Measurements from ENCODE around the gene SHC3. TPM values are rescaled to one million over a fixed set of nuclear protein-coding genes. Genes with fewer than 3 reads are reported as not detected.

Gene SHC3
- total and polyA plus RNA-seq, 2 donors (not counting 3 experiments of a cell fraction or from before 2014, with no cell fraction given) = 1.0 to 2.0 TPM

DNA sequence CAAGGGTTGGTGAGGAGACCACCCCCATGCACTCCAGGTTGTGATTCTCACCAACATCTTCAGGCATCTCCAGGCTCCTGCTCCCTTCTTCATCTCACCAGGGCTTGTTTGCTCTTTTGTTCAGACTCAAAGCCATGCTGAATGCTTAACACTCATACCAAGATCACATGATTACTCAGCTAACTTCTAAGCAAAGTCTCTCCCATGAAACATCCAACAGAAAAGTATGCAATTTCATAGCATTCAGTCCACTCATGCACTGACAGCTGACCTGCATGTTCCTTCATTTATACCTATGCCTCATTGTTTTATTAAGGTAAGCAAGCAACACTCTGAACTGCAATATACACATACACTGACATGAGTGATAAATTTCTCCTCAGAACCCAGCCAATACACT is 69.0 kb downstream of the SHC3 start:
- no peak overlapping the region for H3K9ac ChIP-seq (replicated peaks; ENCODE audit: extremely low read depth, insufficient read depth, low read length)
- H3K4me2 ChIP-seq (ENCODE audit: insufficient read depth, low read length) = no peak overlapping the region
- H3K36me3 ChIP-seq (ENCODE audit: control insufficient read depth in 2 of 2, extremely low read depth in 1 of 2, insufficient read depth in 2 of 2, low read length in 2 of 2) = no peaks in the 10 kb centered on the region
- no peak for DNase-seq (ENCODE audit: low read depth, low spot score)
- TF ChIP-seq POLR2AphosphoS5 (IDR thresholded peaks at IDR 0.05; ENCODE audit: insufficient read depth, low read depth, low read length) = no peak
- TF ChIP-seq FOS (IDR thresholded peaks at IDR 0.05; ENCODE audit: borderline replicate concordance, insufficient read depth, low read length) = no peak
- TF ChIP-seq POLR2A (IDR thresholded peaks at IDR 0.05; ENCODE audit: low read depth, low read length) = no peak
- TF ChIP-seq JUN (IDR thresholded peaks at IDR 0.05; ENCODE audit: borderline replicate concordance, insufficient read depth, insufficient read length, low read depth) = no peak
- TF ChIP-seq MYC (IDR thresholded peaks at IDR 0.05; ENCODE audit: low read depth, low read length) = no peak
- TF ChIP-seq MAX (IDR thresholded peaks at IDR 0.05; ENCODE audit: insufficient read depth, insufficient read length) = no peak
- TF ChIP-seq, protein P1, sequence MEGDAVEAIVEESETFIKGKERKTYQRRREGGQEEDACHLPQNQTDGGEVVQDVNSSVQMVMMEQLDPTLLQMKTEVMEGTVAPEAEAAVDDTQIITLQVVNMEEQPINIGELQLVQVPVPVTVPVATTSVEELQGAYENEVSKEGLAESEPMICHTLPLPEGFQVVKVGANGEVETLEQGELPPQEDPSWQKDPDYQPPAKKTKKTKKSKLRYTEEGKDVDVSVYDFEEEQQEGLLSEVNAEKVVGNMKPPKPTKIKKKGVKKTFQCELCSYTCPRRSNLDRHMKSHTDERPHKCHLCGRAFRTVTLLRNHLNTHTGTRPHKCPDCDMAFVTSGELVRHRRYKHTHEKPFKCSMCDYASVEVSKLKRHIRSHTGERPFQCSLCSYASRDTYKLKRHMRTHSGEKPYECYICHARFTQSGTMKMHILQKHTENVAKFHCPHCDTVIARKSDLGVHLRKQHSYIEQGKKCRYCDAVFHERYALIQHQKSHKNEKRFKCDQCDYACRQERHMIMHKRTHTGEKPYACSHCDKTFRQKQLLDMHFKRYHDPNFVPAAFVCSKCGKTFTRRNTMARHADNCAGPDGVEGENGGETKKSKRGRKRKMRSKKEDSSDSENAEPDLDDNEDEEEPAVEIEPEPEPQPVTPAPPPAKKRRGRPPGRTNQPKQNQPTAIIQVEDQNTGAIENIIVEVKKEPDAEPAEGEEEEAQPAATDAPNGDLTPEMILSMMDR (IDR thresholded peaks at IDR 0.05; ENCODE audit: extremely low read depth in 1 of 2, insufficient read depth in 1 of 2, low read depth in 1 of 2, low read length in 2 of 2) = no peak
- no peak for TF ChIP-seq EZH2 (IDR thresholded peaks at IDR 0.05; ENCODE audit: borderline replicate concordance, low read depth, low read length, severe bottlenecking)
- TF ChIP-seq GATA2 (IDR thresholded peaks at IDR 0.05; ENCODE audit: insufficient read depth, insufficient read length, low read depth, low read length) = no peak
- no peak overlapping the region for H3K4me3 ChIP-seq (replicated peaks in 1 of 3; ENCODE audit: insufficient read depth in 1 of 3, low read depth in 1 of 3, low read length in 3 of 3)
- ChIA-PET CTCF (no interaction called here), POLR2A (no interaction called here)
- no peak for FAIRE-seq
- no peak overlapping the region for H2AFZ ChIP-seq (ENCODE audit: low read depth, low read length)
- H3K9me1 ChIP-seq (replicated peaks; ENCODE audit: control insufficient read depth, extremely low read depth, insufficient read depth, low read length) = no peaks in the 10 kb centered on the region
- intact Hi-C loops (cut with micrococcal nuclease) (no loop called here), dilution Hi-C loops (cut with MboI; ENCODE audit: extremely low pct_ligation_motif_present, low sequenced_read_pairs) (no loop called here)
- no peaks in the 10 kb centered on the region for H4K20me1 ChIP-seq (replicated peaks; ENCODE audit: control insufficient read depth, extremely low read depth, insufficient read depth, low read length)
- BruUV-seq (replicated peaks) = no TSS peak
- no peaks in the 10 kb centered on the region for H3K4me1 ChIP-seq (ENCODE audit: control insufficient read depth, extremely low read depth, insufficient read depth, low read length)
- no peaks in the 10 kb centered on the region for H3K9me3 ChIP-seq (replicated peaks; ENCODE audit: control insufficient read depth, insufficient read depth, low read length)
- no peak overlapping the region for H3K27ac ChIP-seq (ENCODE audit: insufficient read depth, low read depth, low read length)
- H3K27me3 ChIP-seq (ENCODE audit: control insufficient read depth in 2 of 2, insufficient read depth in 2 of 2, low read length in 2 of 2) = no peaks in the 10 kb centered on the region
- no peaks in the 10 kb centered on the region for H3K79me2 ChIP-seq (ENCODE audit: control insufficient read depth, insufficient read depth, low read length)
